Skeletal muscle tissue (tissue), 4 donors: ENCODE measurements around the gene TAF3. TPM values are rescaled to one million over a fixed set of nuclear protein-coding genes. Genes with fewer than 3 reads are reported as not detected.
"Not testable (repeated sequence)": the region's sequence is repeated elsewhere in the genome, so short reads cannot be mapped to it uniquely, and the experiment has no call there.

Source experiments
- H3K27ac ChIP-seq: one replicate; pipeline ENCODE4 v1.7.0; 2013; ENCODE audit warnings: mild to moderate bottlenecking, low read depth, low read length, inconsistent platforms
- H3K27me3 ChIP-seq, 3 donors: one replicate each; pipeline ENCODE4 v1.7.0; 2013; ENCODE audit warnings: low read length in 3 of 3; ENCODE audit not compliant: control insufficient read depth in 3 of 3, insufficient read depth in 3 of 3
- H3K36me3 ChIP-seq, 3 donors: one replicate each; pipeline ENCODE4 v1.7.0; 2013; ENCODE audit warnings: low read length in 3 of 3; ENCODE audit not compliant: control insufficient read depth in 3 of 3, insufficient read depth in 3 of 3
- H3K4me1 ChIP-seq, 3 donors: one replicate each; pipeline ENCODE4 v1.7.0; 2013; ENCODE audit warnings: low read length in 3 of 3, mild to moderate bottlenecking in 3 of 3; ENCODE audit not compliant: control insufficient read depth in 3 of 3, insufficient read depth in 3 of 3
- H3K4me3 ChIP-seq, 3 donors: one replicate each; pipeline ENCODE4 v1.7.0; 2013; ENCODE audit warnings: low read length in 3 of 3
- H3K9ac ChIP-seq, 3 donors: one replicate each; pipeline ENCODE4 v1.7.0; 2013; ENCODE audit warnings: low read length in 3 of 3, mild to moderate bottlenecking in 3 of 3, moderate library complexity in 2 of 3, low read depth in 1 of 3
- H3K9me3 ChIP-seq, 3 donors: one replicate each; pipeline ENCODE4 v1.7.0; 2013; ENCODE audit warnings: low read length in 3 of 3; ENCODE audit not compliant: control insufficient read depth in 3 of 3
- total RNA-seq: library from RNA; depleted of rRNA; stranded (reverse); fragments of >200 nt; gene quantifications from one replicate; pipeline ENCODE4 v1.2.3, GENCODE V29; 2014
- donor health status: Osteomylitis.

TAF3 gene
- total RNA-seq, 1 donor from 2014 or later: 2.1 TPM

GRCh38 chr10:8009031-8009430, 190.7 kb downstream of the TAF3 start:
- peaks cover 5 to 16% (median 14%) of the 10 kb centered on the region in 3 donors for H3K36me3 ChIP-seq

GRCh38 chr10:8013006-8013405, 194.7 kb downstream of the TAF3 start:
- Histone ChIP-seq H3K4me3 (no peak overlapping the region), H3K27ac (no peak overlapping the region), H3K27me3 (no peaks in the 10 kb centered on the region), H3K9me3 (no peaks in the 10 kb centered on the region), H3K4me1 (no peaks in the 10 kb centered on the region), H3K36me3 (peaks cover 9 to 25% (median 24%) of the 10 kb centered on the region in 3 donors), H3K9ac (no peak overlapping the region)

More at GRCh38 chr10:8009031-8009430, 190.7 kb downstream of the TAF3 start:
- Histone ChIP-seq H3K9ac (no peak overlapping the region), H3K9me3 (no peaks in the 10 kb centered on the region), H3K27me3 (no peaks in the 10 kb centered on the region), H3K4me3 (no peak overlapping the region), H3K27ac (no peak overlapping the region), H3K4me1 (no peaks in the 10 kb centered on the region)

DNA sequence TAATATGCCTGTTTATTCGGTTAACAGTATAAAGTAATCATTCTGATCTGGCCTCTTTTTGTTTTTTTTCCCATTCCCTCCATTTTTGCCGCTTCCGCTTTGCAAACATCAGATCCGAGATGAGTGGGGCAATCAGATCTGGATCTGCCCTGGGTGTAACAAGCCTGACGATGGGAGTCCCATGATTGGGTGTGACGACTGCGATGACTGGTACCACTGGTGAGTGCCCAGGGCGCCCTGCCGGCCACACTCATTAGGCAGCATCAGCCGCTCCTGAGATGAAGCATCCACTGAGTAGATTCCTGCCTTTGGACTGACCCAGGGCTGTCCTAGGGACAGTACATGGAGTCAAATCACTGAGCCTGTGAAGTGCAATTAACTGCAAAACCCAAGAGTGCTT, 195.3 kb downstream of the TAF3 start:
- no peak overlapping the region for H3K27ac ChIP-seq
- H3K36me3 ChIP-seq: peaks cover 9 to 25% (median 22%) of the 10 kb centered on the region in 3 donors
- no peak overlapping the region for H3K4me3 ChIP-seq

DNA sequence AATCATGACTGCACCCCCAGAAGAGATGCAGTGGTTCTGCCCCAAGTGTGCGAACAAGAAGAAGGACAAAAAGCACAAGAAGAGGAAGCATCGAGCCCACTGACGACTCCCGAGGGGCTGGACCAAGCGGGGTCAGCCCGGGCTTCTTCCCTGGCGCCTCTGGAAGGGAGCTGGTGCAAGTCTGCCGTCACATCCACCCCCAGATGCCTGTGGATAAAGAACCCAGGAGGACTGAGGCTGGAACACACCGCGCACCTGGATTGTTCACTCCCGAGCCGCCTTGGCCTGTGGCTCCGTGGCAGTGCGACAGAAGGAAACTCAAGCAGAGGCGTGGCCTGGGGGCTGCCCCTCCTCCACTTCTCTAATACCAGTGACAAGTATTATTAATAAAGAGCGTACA, 196.3 kb downstream of the TAF3 start:
- no peaks in the 10 kb centered on the region for H3K4me1 ChIP-seq
- H3K9ac ChIP-seq: no peak overlapping the region
- peaks cover 9 to 22% (median 19%) of the 10 kb centered on the region in 3 donors for H3K36me3 ChIP-seq
- H3K27me3 ChIP-seq: no peaks in the 10 kb centered on the region
- no peaks in the 10 kb centered on the region for H3K9me3 ChIP-seq
- no peak overlapping the region for H3K27ac ChIP-seq
- H3K4me3 ChIP-seq: no peak overlapping the region

More for the DNA sequence above, 195.3 kb downstream of the TAF3 start:
- Histone ChIP-seq H3K27me3 (no peaks in the 10 kb centered on the region), H3K4me1 (no peaks in the 10 kb centered on the region), H3K9me3 (no peaks in the 10 kb centered on the region), H3K9ac (no peak overlapping the region)

DNA sequence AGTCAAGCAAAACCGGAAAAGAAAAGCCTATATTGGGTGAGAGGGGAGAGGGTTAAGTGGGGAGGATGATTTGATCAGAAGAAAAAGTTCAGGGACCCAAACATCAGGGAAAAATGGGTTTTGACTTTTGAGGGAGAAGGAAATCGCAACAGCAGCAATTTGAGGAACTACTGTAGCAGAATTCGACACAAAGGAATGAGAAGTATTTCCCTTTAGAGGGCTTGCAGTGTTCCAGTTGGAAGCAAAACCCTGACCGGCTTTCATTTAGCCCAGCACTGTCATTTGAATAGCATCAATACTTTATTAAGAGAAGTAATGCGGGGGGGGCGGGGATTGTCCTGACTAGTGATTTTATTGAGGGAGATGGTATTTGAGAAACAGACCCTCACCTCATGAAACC, 199.0 kb downstream of the TAF3 start:
- no peak overlapping the region for H3K9ac ChIP-seq
- H3K27ac ChIP-seq: no peak overlapping the region
- H3K4me1 ChIP-seq: no peaks in the 10 kb centered on the region
- no peaks in the 10 kb centered on the region for H3K27me3 ChIP-seq
- H3K4me3 ChIP-seq: no peak overlapping the region
- no peaks in the 10 kb centered on the region for H3K9me3 ChIP-seq
- H3K36me3 ChIP-seq: peaks cover 7 to 18% (median 15%) of the 10 kb centered on the region in 3 donors

DNA sequence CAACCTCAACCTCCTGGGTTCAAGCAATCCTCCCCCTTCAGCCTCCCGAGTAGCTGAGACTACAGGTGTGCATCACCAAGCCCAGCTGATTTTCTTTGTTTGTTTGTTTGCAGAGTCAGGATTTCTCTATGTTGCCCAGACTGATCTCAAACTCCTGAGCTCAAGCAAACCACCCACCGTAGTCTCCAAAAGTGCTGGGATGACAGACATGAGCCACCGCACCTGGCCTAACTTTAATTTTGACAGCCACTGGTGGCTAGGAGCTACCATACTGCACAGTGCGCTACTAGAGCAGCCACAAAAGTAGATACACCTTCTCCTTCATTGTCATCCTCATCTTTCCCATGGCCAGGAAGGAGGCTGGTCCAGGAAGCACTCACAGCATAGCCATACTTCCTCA, 205.0 kb downstream of the TAF3 start:
- Histone ChIP-seq H3K27ac (no peak overlapping the region), H3K4me3 (no peak overlapping the region), H3K27me3 (peaks cover 14 to 23% (median 21%) of the 10 kb centered on the region in 3 donors), H3K9ac (no peak overlapping the region), H3K36me3 (no peaks in the 10 kb centered on the region), H3K4me1 (no peaks in the 10 kb centered on the region), H3K9me3 (no peaks in the 10 kb centered on the region)

GRCh38 chr10:8023851-8024250, 205.5 kb downstream of the TAF3 start:
- H3K27me3 ChIP-seq: peaks cover 14 to 23% (median 21%) of the 10 kb centered on the region in 3 donors
- no peaks in the 10 kb centered on the region for H3K36me3 ChIP-seq
- H3K27ac ChIP-seq: no peak overlapping the region
- no peak overlapping the region for H3K4me3 ChIP-seq
- H3K9ac ChIP-seq: no peak overlapping the region
- no peaks in the 10 kb centered on the region for H3K9me3 ChIP-seq
- H3K4me1 ChIP-seq: no peaks in the 10 kb centered on the region

GRCh38 chr10:8026349-8027259, 208.3 kb downstream of the TAF3 start:
- H3K9ac ChIP-seq: no peak overlapping the region
- H3K4me3 ChIP-seq: no peak overlapping the region
- peaks cover 20 to 26% (median 25%) of the 10 kb centered on the region in 3 donors for H3K27me3 ChIP-seq
- H3K36me3 ChIP-seq: no peaks in the 10 kb centered on the region
- no peak overlapping the region for H3K27ac ChIP-seq
- H3K9me3 ChIP-seq: no peaks in the 10 kb centered on the region
- H3K4me1 ChIP-seq: no peaks in the 10 kb centered on the region

- not testable (repeated sequence) for H3K36me3 ChIP-seq, H3K4me3 ChIP-seq, H3K9ac ChIP-seq, H3K9me3 ChIP-seq, H3K27ac ChIP-seq
- Histone ChIP-seq H3K4me1 (peaks cover 9 to 15% (median 14%) of the 10 kb centered on the region in 3 donors), H3K27me3 (peaks cover 50 to 54% (median 53%) of the 10 kb centered on the region in 3 donors)
Measured at GRCh38 chr10:8031211-8031610, 212.9 kb downstream of the TAF3 start.

- H3K9me3 ChIP-seq: no peaks in the 10 kb centered on the region
Measured at GRCh38 chr10:8032558-8032957, 214.3 kb downstream of the TAF3 start.

More at GRCh38 chr10:8032558-8032957, 214.3 kb downstream of the TAF3 start:
- no peak overlapping the region for H3K27ac ChIP-seq
- no peaks in the 10 kb centered on the region for H3K36me3 ChIP-seq
- no peak overlapping the region for H3K9ac ChIP-seq
- H3K4me1 ChIP-seq: peaks cover 14 to 15% (median 14%) of the 10 kb centered on the region in 3 donors
- H3K27me3 ChIP-seq: peaks cover 54 to 56% (median 54%) of the 10 kb centered on the region in 3 donors
- H3K4me3 ChIP-seq: no peak overlapping the region
